Adipose tissue (tissue), 3 donors: ENCODE measurements around the gene TMEM98. TPM values are rescaled to one million over a fixed set of nuclear protein-coding genes. Genes with fewer than 3 reads are reported as not detected.

Experiments
- polyA plus RNA-seq, 3 donors: library from polyadenylated mRNA; stranded (reverse); fragments of 200-250 nt; gene quantifications; one replicate each; pipeline ENCODE4 v1.2.3, GENCODE V29; 2013
- donor health status: healthy with polysubstance abuse.
- donor health status: Bipolar disorder and iron deficiency.
- donor health status: healthy.

TMEM98 gene
- polyA plus RNA-seq, 3 donors, result 27.8 to 48.2 (median 47.1) TPM

Other genes starting within 250 kb of the TMEM98 start
- 10 to 100 TPM in 2 of 3 donors, 1 to 10 TPM in 1; 8.5 to 11.6 (median 11.4) TPM for gene MYO1D, start 51.0 kb upstream of the TMEM98 start, polyA plus RNA-seq
- 1 to 10 TPM in 1 of 3 donors, not detected in 2; 1.9 TPM for gene SPACA3, start 63.7 kb downstream of the TMEM98 start, polyA plus RNA-seq